Spleen (tissue), 11 donors: ENCODE measurements around the gene PTPRT. TPM values are rescaled to one million over a fixed set of nuclear protein-coding genes. Genes with fewer than 3 reads are reported as not detected.
"Not testable (repeated sequence)": the region's sequence is repeated elsewhere in the genome, so short reads cannot be mapped to it uniquely, and the experiment has no call there.

Experiments used
- DNase-seq: peaks from one replicate; pipeline ENCODE4 v3.0.0-alpha.2; 2020
- H3K27ac ChIP-seq, 8 donors: fragments of 200-600 bp; sonication (generic) in 7 of 8; 1 replicate in 4 of 8; 2 replicates in 4 of 8; pipeline versions ENCODE4 v1.5.0 to v1.8.0; 2016 to 2021; ENCODE audit warnings: inconsistent platforms in 4 of 8, mild to moderate bottlenecking in 4 of 8, moderate library complexity in 1 of 8
- H3K27me3 ChIP-seq, 7 donors: fragments of 200-600 bp; sonication (generic) in 6 of 7; replicated peaks in 1 of 7; 1 replicate in 4 of 7; 2 replicates in 3 of 7; pipeline versions ENCODE4 v1.5.0 to v1.8.0; 2016 to 2021; ENCODE audit warnings: inconsistent platforms in 3 of 7, mild to moderate bottlenecking in 1 of 7
- H3K36me3 ChIP-seq, 6 donors: fragments of 200-600 bp; sonication (generic) in 5 of 6; 1 replicate in 4 of 6; 2 replicates in 2 of 6; pipeline versions ENCODE4 v1.5.0 to v1.8.0; 2016 to 2021; ENCODE audit warnings: inconsistent platforms in 2 of 6
- H3K4me1 ChIP-seq, 6 donors: fragments of 200-600 bp; sonication (generic) in 5 of 6; 1 replicate in 3 of 6; 2 replicates in 3 of 6; pipeline versions ENCODE4 v1.5.0 to v1.8.0; 2016 to 2021; ENCODE audit warnings: inconsistent platforms in 3 of 6
- H3K4me3 ChIP-seq, 8 donors: fragments of 200-600 bp; sonication (generic) in 7 of 8; 1 replicate in 4 of 8; 2 replicates in 4 of 8; pipeline versions ENCODE4 v1.5.0 to v1.8.0; 2016 to 2021; ENCODE audit warnings: inconsistent platforms in 4 of 8, mild to moderate bottlenecking in 4 of 8, moderate library complexity in 2 of 8
- H3K9me3 ChIP-seq, 8 donors: fragments of 200-600 bp; sonication (generic) in 7 of 8; 1 replicate in 4 of 8; 2 replicates in 4 of 8; pipeline versions ENCODE4 v1.5.0 to v1.8.0; 2016 to 2021; ENCODE audit warnings: inconsistent platforms in 4 of 8
- POLR2A ChIP-seq, 3 donors: fragments of 450-650 bp; IDR thresholded peaks; one replicate each; pipeline ENCODE4 v1.5.1; 2017; ENCODE audit warnings: antibody characterized with exemption in 3 of 3, mild to moderate bottlenecking in 1 of 3
- POLR2AphosphoS5 ChIP-seq, 3 donors: sonication (generic); formaldehyde crosslinking; IDR thresholded peaks; one replicate each; pipeline ENCODE4 v1.5.1; 2017; ENCODE audit warnings: antibody characterized with exemption in 3 of 3
- WGBS, 5 donors: extraction: QIAGEN DNeasy Blood & Tissue Kit in 3 of 5; methylation state at CpG; one replicate each; pipeline versions ENCODE4 v1.1.5 to v1.1.7; 2013 to 2018; 5-methylcytosine and 5-hydroxymethylcytosine counted together
- intact Hi-C: fragments of 100-400 bp; cut with DNase I; formaldehyde crosslinking; loops from one replicate; pipeline ENCODE4 v1.15.0; 2023; ENCODE audit warnings: low total_unique reads
- polyA plus RNA-seq, 3 donors: library from polyadenylated mRNA; stranded (reverse); fragments of 200-250 nt; gene quantifications; one replicate each; pipeline ENCODE4 v1.2.1, GENCODE V29; 2013
- total RNA-seq, 7 donors: library from RNA; depleted of rRNA in 3 of 7; stranded (reverse); fragments of >200 nt in 3 of 7; fragmentation: NEBNext Ultra II Directional in 4 of 7; extraction: Animal tissue kit (Norgen Biotek cat#: 25700) in 4 of 7; gene quantifications; one replicate each; pipeline versions ENCODE4 v1.1.0 to v1.2.1, GENCODE V29; 2016 to 2021
- TF ChIP-seq, protein P1 (sequence below), 11 experiments: fragments of 200-600 bp in 7 of 11; fragments of 450-650 bp in 4 of 11; sonication (generic) in 4 of 11; IDR thresholded peaks in 8 of 11; conservative IDR thresholded peaks in 3 of 11; 1 replicate in 7 of 11; 2 replicates in 4 of 11; pipeline versions ENCODE4 v1.4.0 to v1.8.0; 2016 to 2021; ENCODE audit warnings: antibody characterized with exemption in 11 of 11, inconsistent platforms in 4 of 11, mild to moderate bottlenecking in 1 of 11
- donor health status: healthy with polysubstance abuse.
- donor health status: DM: no; HTN: no; CAD: no; lungs with moderate emphysema.
- donor health status: DM: no; HTN: no; CAD: no.
- donor health status: Bipolar disorder and iron deficiency.
- donor health status: healthy.
- donor health status: DM: no; HTN: no; CAD: no.
- donor health status: DM: yes; HTN: yes; CAD: no.

Gene PTPRT
- total and polyA plus RNA-seq, 10 donors: 0.02 to 4.7 (median 1.2) TPM

- Histone ChIP-seq H3K27me3 (no peaks in the 10 kb centered on the region), H3K9me3 (no peaks in the 10 kb centered on the region), H3K4me3 (no peak overlapping the region), H3K36me3 (no peaks in the 10 kb centered on the region), H3K27ac (peak overlapping the region in 3 of 8 donors; percentile 36 to 64 (median 48)), H3K4me1 (no peaks in the 10 kb centered on the region)
- WGBS, 5 donors: 85 to 91% (median 89%) methylated on average over 3 of the region's 3 CpGs
- TF ChIP-seq POLR2A (IDR thresholded peaks at IDR 0.05): no peak
- TF ChIP-seq POLR2AphosphoS5 (IDR thresholded peaks at IDR 0.05): no peak
- TF ChIP-seq, protein P1, sequence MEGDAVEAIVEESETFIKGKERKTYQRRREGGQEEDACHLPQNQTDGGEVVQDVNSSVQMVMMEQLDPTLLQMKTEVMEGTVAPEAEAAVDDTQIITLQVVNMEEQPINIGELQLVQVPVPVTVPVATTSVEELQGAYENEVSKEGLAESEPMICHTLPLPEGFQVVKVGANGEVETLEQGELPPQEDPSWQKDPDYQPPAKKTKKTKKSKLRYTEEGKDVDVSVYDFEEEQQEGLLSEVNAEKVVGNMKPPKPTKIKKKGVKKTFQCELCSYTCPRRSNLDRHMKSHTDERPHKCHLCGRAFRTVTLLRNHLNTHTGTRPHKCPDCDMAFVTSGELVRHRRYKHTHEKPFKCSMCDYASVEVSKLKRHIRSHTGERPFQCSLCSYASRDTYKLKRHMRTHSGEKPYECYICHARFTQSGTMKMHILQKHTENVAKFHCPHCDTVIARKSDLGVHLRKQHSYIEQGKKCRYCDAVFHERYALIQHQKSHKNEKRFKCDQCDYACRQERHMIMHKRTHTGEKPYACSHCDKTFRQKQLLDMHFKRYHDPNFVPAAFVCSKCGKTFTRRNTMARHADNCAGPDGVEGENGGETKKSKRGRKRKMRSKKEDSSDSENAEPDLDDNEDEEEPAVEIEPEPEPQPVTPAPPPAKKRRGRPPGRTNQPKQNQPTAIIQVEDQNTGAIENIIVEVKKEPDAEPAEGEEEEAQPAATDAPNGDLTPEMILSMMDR (IDR thresholded peaks at IDR 0.05 in 8 of 11, conservative IDR thresholded peaks at IDR 0.05 in 3 of 11): no peak
- no peak for DNase-seq
- intact Hi-C loops: no loop called here
These were observed 287.2 kb downstream of the PTPRT start for GRCh38 chr20:42902509-42902908.

DNA sequence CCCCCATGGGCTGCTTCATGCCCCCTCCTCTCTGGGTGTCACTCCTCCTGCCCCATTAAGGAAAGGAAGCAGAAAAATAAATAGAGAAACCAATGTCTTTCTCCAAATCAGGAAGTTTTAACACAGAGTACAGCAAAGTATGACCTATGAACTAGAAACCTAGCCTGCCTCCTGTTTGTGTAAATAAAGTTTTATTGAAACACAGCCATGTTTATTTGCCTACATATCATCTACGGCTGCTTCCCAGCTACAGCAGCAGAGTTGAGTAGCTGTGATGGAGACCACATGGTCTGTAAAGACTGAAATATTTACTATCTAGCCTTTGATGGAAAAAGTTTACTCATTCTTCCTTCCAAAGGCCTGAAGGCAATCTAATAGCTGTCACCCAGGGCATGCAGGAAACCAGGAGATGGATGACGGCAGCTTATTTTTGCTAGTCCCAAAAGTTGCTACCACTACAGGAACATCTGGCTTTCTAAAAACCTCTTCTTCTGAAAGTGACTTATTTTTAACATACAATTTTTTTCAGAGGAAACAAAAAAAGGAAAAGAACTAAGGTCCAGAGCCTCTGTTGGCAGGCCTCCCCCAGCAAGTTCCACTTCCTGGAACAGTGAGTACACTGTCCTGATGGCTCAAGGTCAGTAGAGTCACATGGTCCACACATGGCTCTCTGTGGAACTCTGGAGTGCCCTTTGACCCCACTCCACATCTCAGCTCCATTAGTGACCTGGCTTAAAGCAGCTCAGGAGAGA lies 287.8 kb downstream of the PTPRT start:
- Histone ChIP-seq H3K9me3 (no peaks in the 10 kb centered on the region), H3K4me1 (no peaks in the 10 kb centered on the region), H3K36me3 (no peaks in the 10 kb centered on the region), H3K4me3 (no peak overlapping the region), H3K27ac (peak overlapping the region in 5 of 8 donors; percentile 48 to 76 (median 55)), H3K27me3 (no peaks in the 10 kb centered on the region)
- WGBS, 5 donors: 53 to 67% (median 58%) methylated on average over 2 of the region's 2 CpGs
- TF ChIP-seq, protein P1 (IDR thresholded peaks at IDR 0.05 in 8 of 11, conservative IDR thresholded peaks at IDR 0.05 in 3 of 11): no peak
- TF ChIP-seq POLR2AphosphoS5 (IDR thresholded peaks at IDR 0.05): peak in 2 of 3 donors; percentile 8 to 52
- intact Hi-C loops: no loop called here
- no peak for DNase-seq

DNA sequence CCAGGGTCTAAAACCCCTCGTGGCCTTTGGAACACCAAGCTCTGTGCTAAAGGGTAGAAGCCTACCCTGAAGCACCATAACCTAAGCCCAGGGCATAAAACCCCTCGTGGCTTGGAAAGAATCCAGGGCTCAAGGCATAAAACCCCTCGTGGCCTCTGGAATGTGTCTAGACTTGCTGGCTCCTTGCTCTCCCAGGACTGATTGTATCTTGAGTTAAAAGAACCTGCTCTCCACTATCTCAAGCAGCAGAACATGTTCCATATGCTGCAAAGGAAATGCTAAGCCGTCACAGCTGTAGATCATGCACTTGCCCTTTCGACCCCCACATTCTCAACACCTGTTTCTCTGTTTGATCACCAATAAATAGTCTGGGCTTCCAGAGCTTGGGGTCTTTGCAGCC lies 288.9 kb downstream of the PTPRT start:
- H3K36me3 ChIP-seq, DNase-seq, H3K4me3 ChIP-seq, H3K27me3 ChIP-seq, intact Hi-C loops, H3K4me1 ChIP-seq, H3K27ac ChIP-seq, H3K9me3 ChIP-seq: not testable (repeated sequence)
- WGBS, 5 donors: 20 to 41% (median 26%) methylated on average over 5 of the region's 5 CpGs

GRCh38 chr20:42895020-42895419 lies 294.7 kb downstream of the PTPRT start:
- no peak for TF ChIP-seq POLR2AphosphoS5 (IDR thresholded peaks at IDR 0.05)
- TF ChIP-seq, protein P1 (IDR thresholded peaks at IDR 0.05 in 8 of 11, conservative IDR thresholded peaks at IDR 0.05 in 3 of 11): no peak
- no peak for TF ChIP-seq POLR2A (IDR thresholded peaks at IDR 0.05)
- H3K4me1 ChIP-seq: no peaks in the 10 kb centered on the region
- H3K27ac ChIP-seq: no peak overlapping the region
- no peak overlapping the region for H3K4me3 ChIP-seq
- no peaks in the 10 kb centered on the region for H3K36me3 ChIP-seq
- intact Hi-C loops: no loop called here
- no peak for DNase-seq
- peaks cover 0 to 18% (median 0%) of the 10 kb centered on the region in 8 donors for H3K9me3 ChIP-seq
- 64 to 90% (median 73%) methylated on average over 1 of the region's 1 CpG for WGBS, 5 donors
- no peaks in the 10 kb centered on the region for H3K27me3 ChIP-seq
